ENCODE measurements around the gene LCNL1. TPM values are rescaled to one million over a fixed set of nuclear protein-coding genes. Genes with fewer than 3 reads are reported as not detected.
A peak's percentile ranks its signal among the peaks of the same experiment; 100 is the strongest.

The LCNL1 gene
- total and polyA plus RNA-seq, 10 of the 15 experiments (the other 5 are each of a cell fraction or from before 2014, with no cell fraction given), result not detected

DNA sequence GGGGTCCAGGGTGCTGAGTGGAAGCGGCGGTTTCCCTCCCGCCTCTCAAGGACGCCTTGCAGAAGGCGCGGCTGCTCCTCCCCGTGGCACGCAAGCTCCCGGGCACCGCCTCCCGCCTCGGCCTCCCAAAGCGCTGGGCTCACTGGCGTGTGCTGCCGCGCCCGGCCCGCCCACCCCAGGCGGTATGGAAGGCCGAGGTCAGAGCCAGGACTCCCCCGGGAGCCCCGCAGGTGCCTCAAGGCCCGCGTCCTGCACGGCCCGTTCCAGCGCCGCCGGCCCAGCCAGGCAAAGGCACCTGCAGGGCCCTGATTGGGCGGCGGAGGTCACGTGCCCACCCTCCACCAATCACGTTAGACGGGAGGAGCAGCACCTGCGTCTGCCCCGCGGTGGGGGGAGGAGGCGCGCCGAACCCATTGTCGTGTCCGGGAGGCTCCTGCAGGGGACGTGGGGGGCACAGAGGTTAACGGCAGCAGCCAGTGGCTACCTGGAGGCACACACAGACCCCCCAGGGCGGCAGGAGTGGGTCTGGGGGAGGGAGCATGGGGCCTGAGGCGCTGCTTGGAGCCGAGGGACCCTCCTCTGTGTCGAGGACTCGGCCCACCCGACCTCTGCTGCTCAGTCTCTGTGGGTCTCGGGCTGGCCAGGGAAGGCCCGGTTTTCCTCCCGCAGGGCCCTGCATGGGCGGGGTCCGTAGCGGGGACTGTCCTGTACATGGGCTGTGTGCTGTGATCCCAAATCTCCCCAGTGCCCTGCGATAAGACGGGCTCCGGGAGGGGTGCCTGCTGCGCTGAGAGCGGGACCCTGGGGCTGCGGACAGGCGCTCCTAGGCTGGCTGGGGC is 32.8 kb upstream of the LCNL1 start (continued):
- TF ChIP-seq EGR1 (IDR thresholded peaks at IDR 0.05; ENCODE audit: borderline replicate concordance in 1 of 2, low read depth in 2 of 2, low read length in 2 of 2) (0 out of 3 replicates have a peak, but pooled peaks of 1 of the 2 experiments have one; percentile 6), NBN (IDR thresholded peaks at IDR 0.05) (peak; percentile 32; the same call in 1 of the 2 replicates), RB1 (IDR thresholded peaks at IDR 0.05; ENCODE audit: borderline replicate concordance) (0 out of 2 replicates have a peak, but pooled peaks have one; percentile 25), KLF5 (IDR thresholded peaks at IDR 0.05; ENCODE audit: partially characterized antibody) (peak; percentile 50), YBX1 (IDR thresholded peaks at IDR 0.05) (no peak), TAF1 (IDR thresholded peaks at IDR 0.05; ENCODE audit: borderline replicate concordance, low read depth, low read length) (peak; percentile 23; the same call in 1 of the 2 replicates), WRNIP1 (IDR thresholded peaks at IDR 0.05; ENCODE audit: borderline replicate concordance, low read depth, low read length) (no peak), DPF2 (IDR thresholded peaks at IDR 0.05) (0 out of 2 replicates have a peak, but pooled peaks have one; percentile 53), BACH1 (IDR thresholded peaks at IDR 0.05; ENCODE audit: borderline replicate concordance) (0 out of 2 replicates have a peak, but pooled peaks have one; percentile 28), POLR2AphosphoS2 (IDR thresholded peaks at IDR 0.05; ENCODE audit: low read depth, low read length) (0 out of 2 replicates have a peak, but pooled peaks have one; percentile 55)
- TF ChIP-seq, protein P1, sequence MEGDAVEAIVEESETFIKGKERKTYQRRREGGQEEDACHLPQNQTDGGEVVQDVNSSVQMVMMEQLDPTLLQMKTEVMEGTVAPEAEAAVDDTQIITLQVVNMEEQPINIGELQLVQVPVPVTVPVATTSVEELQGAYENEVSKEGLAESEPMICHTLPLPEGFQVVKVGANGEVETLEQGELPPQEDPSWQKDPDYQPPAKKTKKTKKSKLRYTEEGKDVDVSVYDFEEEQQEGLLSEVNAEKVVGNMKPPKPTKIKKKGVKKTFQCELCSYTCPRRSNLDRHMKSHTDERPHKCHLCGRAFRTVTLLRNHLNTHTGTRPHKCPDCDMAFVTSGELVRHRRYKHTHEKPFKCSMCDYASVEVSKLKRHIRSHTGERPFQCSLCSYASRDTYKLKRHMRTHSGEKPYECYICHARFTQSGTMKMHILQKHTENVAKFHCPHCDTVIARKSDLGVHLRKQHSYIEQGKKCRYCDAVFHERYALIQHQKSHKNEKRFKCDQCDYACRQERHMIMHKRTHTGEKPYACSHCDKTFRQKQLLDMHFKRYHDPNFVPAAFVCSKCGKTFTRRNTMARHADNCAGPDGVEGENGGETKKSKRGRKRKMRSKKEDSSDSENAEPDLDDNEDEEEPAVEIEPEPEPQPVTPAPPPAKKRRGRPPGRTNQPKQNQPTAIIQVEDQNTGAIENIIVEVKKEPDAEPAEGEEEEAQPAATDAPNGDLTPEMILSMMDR (IDR thresholded peaks at IDR 0.05 in 2 of 3, conservative IDR thresholded peaks at IDR 0.05 in 1 of 3; ENCODE audit: control insufficient read depth in 2 of 3, extremely low read depth in 1 of 3, insufficient read depth in 1 of 3, low read depth in 3 of 3, low read length in 3 of 3), result peak in 2 of 3 experiments; percentile 22 to 37; a peak in 2 of 6 replicates
- TF ChIP-seq, protein P2, sequence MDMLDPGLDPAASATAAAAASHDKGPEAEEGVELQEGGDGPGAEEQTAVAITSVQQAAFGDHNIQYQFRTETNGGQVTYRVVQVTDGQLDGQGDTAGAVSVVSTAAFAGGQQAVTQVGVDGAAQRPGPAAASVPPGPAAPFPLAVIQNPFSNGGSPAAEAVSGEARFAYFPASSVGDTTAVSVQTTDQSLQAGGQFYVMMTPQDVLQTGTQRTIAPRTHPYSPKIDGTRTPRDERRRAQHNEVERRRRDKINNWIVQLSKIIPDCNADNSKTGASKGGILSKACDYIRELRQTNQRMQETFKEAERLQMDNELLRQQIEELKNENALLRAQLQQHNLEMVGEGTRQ (IDR thresholded peaks at IDR 0.05; ENCODE audit: borderline replicate concordance, low read depth, low read length), result peak; percentile 94
- TF ChIP-seq, protein P3, sequence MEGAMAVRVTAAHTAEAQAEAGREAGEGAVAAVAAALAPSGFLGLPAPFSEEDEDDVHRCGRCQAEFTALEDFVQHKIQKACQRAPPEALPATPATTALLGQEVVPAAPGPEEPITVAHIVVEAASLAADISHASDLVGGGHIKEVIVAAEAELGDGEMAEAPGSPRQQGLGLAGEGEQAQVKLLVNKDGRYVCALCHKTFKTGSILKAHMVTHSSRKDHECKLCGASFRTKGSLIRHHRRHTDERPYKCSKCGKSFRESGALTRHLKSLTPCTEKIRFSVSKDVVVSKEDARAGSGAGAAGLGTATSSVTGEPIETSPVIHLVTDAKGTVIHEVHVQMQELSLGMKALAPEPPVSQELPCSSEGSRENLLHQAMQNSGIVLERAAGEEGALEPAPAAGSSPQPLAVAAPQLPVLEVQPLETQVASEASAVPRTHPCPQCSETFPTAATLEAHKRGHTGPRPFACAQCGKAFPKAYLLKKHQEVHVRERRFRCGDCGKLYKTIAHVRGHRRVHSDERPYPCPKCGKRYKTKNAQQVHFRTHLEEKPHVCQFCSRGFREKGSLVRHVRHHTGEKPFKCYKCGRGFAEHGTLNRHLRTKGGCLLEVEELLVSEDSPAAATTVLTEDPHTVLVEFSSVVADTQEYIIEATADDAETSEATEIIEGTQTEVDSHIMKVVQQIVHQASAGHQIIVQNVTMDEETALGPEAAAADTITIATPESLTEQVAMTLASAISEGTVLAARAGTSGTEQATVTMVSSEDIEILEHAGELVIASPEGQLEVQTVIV (IDR thresholded peaks at IDR 0.05; ENCODE audit: borderline replicate concordance, partially characterized antibody), result no peak
- TF ChIP-seq, protein P4, sequence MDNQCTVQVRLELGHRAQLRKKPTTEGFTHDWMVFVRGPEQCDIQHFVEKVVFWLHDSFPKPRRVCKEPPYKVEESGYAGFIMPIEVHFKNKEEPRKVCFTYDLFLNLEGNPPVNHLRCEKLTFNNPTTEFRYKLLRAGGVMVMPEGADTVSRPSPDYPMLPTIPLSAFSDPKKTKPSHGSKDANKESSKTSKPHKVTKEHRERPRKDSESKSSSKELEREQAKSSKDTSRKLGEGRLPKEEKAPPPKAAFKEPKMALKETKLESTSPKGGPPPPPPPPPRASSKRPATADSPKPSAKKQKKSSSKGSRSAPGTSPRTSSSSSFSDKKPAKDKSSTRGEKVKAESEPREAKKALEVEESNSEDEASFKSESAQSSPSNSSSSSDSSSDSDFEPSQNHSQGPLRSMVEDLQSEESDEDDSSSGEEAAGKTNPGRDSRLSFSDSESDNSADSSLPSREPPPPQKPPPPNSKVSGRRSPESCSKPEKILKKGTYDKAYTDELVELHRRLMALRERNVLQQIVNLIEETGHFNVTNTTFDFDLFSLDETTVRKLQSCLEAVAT (IDR thresholded peaks at IDR 0.05), result peak; percentile 50
- TF ChIP-seq, protein P5, sequence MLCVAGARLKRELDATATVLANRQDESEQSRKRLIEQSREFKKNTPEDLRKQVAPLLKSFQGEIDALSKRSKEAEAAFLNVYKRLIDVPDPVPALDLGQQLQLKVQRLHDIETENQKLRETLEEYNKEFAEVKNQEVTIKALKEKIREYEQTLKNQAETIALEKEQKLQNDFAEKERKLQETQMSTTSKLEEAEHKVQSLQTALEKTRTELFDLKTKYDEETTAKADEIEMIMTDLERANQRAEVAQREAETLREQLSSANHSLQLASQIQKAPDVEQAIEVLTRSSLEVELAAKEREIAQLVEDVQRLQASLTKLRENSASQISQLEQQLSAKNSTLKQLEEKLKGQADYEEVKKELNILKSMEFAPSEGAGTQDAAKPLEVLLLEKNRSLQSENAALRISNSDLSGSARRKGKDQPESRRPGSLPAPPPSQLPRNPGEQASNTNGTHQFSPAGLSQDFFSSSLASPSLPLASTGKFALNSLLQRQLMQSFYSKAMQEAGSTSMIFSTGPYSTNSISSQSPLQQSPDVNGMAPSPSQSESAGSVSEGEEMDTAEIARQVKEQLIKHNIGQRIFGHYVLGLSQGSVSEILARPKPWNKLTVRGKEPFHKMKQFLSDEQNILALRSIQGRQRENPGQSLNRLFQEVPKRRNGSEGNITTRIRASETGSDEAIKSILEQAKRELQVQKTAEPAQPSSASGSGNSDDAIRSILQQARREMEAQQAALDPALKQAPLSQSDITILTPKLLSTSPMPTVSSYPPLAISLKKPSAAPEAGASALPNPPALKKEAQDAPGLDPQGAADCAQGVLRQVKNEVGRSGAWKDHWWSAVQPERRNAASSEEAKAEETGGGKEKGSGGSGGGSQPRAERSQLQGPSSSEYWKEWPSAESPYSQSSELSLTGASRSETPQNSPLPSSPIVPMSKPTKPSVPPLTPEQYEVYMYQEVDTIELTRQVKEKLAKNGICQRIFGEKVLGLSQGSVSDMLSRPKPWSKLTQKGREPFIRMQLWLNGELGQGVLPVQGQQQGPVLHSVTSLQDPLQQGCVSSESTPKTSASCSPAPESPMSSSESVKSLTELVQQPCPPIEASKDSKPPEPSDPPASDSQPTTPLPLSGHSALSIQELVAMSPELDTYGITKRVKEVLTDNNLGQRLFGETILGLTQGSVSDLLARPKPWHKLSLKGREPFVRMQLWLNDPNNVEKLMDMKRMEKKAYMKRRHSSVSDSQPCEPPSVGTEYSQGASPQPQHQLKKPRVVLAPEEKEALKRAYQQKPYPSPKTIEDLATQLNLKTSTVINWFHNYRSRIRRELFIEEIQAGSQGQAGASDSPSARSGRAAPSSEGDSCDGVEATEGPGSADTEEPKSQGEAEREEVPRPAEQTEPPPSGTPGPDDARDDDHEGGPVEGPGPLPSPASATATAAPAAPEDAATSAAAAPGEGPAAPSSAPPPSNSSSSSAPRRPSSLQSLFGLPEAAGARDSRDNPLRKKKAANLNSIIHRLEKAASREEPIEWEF (IDR thresholded peaks at IDR 0.05; ENCODE audit: insufficient replicate concordance, low read depth, low read length), result no peak
